Measurements from ENCODE around the gene KLHL33. TPM values are rescaled to one million over a fixed set of nuclear protein-coding genes. Genes with fewer than 3 reads are reported as not detected.
A peak's percentile ranks its signal among the peaks of the same experiment; 100 is the strongest.

The KLHL33 gene
- total RNA-seq, 4 donors from 2014 or later: 0.27 to 2.0 (median 0.36) TPM

DNA sequence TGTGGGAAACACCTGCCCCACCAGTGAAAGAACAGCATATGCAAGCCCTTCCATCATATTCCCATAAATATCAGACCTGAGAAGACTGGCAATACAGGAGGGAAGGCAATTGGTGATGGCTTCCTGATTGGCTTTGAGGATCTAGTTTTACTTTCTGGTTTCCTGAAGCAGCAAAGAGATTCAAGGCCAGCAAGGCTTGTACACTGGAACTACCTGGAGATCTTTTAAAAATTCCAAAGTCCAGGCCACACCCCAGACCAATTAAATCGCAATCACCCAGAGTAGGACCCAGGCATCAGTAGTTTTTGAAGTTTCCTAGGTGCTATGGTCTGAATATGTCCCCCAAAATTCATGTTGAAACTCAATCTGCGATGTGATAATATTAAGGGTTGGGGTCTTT, 19.7 kb downstream of the KLHL33 start:
- 94 to 95% methylated on average over 2 of the region's 2 CpGs for WGBS, 2 donors
- H3K4me1 ChIP-seq: peaks cover 5 to 11% of the 10 kb centered on the region in 2 donors
- H3K36me3 ChIP-seq: no peaks in the 10 kb centered on the region
- no peaks in the 10 kb centered on the region for H3K9me3 ChIP-seq
- no peaks in the 10 kb centered on the region for H3K27me3 ChIP-seq
- no peak for DNase-seq
- intact Hi-C loops (cut with DNase I): loop anchor here (10.0 kb wide), 1 partner anchor 49 kb away; the partner anchor contains the start of genes PIP4P1 and PNP
- TF ChIP-seq, protein P1, sequence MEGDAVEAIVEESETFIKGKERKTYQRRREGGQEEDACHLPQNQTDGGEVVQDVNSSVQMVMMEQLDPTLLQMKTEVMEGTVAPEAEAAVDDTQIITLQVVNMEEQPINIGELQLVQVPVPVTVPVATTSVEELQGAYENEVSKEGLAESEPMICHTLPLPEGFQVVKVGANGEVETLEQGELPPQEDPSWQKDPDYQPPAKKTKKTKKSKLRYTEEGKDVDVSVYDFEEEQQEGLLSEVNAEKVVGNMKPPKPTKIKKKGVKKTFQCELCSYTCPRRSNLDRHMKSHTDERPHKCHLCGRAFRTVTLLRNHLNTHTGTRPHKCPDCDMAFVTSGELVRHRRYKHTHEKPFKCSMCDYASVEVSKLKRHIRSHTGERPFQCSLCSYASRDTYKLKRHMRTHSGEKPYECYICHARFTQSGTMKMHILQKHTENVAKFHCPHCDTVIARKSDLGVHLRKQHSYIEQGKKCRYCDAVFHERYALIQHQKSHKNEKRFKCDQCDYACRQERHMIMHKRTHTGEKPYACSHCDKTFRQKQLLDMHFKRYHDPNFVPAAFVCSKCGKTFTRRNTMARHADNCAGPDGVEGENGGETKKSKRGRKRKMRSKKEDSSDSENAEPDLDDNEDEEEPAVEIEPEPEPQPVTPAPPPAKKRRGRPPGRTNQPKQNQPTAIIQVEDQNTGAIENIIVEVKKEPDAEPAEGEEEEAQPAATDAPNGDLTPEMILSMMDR (IDR thresholded peaks at IDR 0.05): no peak
- TF ChIP-seq POLR2A (IDR thresholded peaks at IDR 0.05): no peak
- H3K27ac ChIP-seq: peak overlapping the region in 1 of 3 donors; percentile 35
- H3K4me3 ChIP-seq (replicated peaks in 1 of 3): no peak overlapping the region

GRCh38 chr14:20415782-20416206, 20.2 kb downstream of the KLHL33 start:
- peak; percentile 15 to 17 for DNase-seq
- intact Hi-C loops (cut with DNase I): loop anchor here (10.0 kb wide), 1 partner anchor 49 kb away; the partner anchor contains the start of genes PIP4P1 and PNP
- WGBS, 2 donors: 47 to 62% methylated on average over 3 of the region's 3 CpGs
- no peaks in the 10 kb centered on the region for H3K36me3 ChIP-seq
- H3K27ac ChIP-seq: peak overlapping the region in 1 of 3 donors; percentile 35
- peaks cover 5 to 11% of the 10 kb centered on the region in 2 donors for H3K4me1 ChIP-seq
- no peaks in the 10 kb centered on the region for H3K9me3 ChIP-seq
- H3K27me3 ChIP-seq: no peaks in the 10 kb centered on the region
- TF ChIP-seq, protein P1 (IDR thresholded peaks at IDR 0.05): peak in 5 of 6 experiments; percentile 49 to 61 (median 57)
- no peak for TF ChIP-seq POLR2A (IDR thresholded peaks at IDR 0.05)
- no peak overlapping the region for H3K4me3 ChIP-seq (replicated peaks in 1 of 3)

GRCh38 chr14:20413744-20414082, 22.3 kb downstream of the KLHL33 start:
- WGBS, 2 donors: 1 to 4% methylated on average over 9 of the region's 9 CpGs
- DNase-seq: peak; percentile 12 to 13
- TF ChIP-seq POLR2A (IDR thresholded peaks at IDR 0.05): no peak
- TF ChIP-seq, protein P1 (IDR thresholded peaks at IDR 0.05): no peak
- peak overlapping the region; percentile 1 to 76 (median 57) for H3K4me3 ChIP-seq (replicated peaks in 1 of 3)
- no peaks in the 10 kb centered on the region for H3K9me3 ChIP-seq
- peak overlapping the region; percentile 93 to 98 (median 94) for H3K27ac ChIP-seq
- intact Hi-C loops (cut with DNase I): loop anchor here (5.0 to 10.0 kb wide), 2 partner anchors 51 to 194 kb away; partner anchors contain the start of genes PIP4P1 and PNP
- H3K27me3 ChIP-seq: no peaks in the 10 kb centered on the region
- no peaks in the 10 kb centered on the region for H3K36me3 ChIP-seq
- peaks cover 5 to 11% of the 10 kb centered on the region in 2 donors for H3K4me1 ChIP-seq

- intact Hi-C loops (cut with DNase I): loop anchor here (5.0 to 10.0 kb wide), 2 partner anchors 52 to 194 kb away; partner anchors contain the start of genes PIP4P1 and PNP
- DNase-seq: peak; percentile 94 to 95
- H3K36me3 ChIP-seq: peaks cover 2% of the 10 kb centered on the region in 2 donors
- no peaks in the 10 kb centered on the region for H3K9me3 ChIP-seq
- peak within 1 kb of the TSS; percentile 59 to 89 (median 76) for H3K4me3 ChIP-seq (replicated peaks in 1 of 3)
- no peaks in the 10 kb centered on the region for H3K27me3 ChIP-seq
- peak within 1 kb of the TSS; percentile 93 to 98 (median 94) for H3K27ac ChIP-seq
- TF ChIP-seq, protein P1 (IDR thresholded peaks at IDR 0.05): peak in 2 of 6 experiments; percentile 23 to 24
- TF ChIP-seq POLR2A (IDR thresholded peaks at IDR 0.05): peak; percentile 17 to 93
- 0 to 1% methylated on average over 39 to 43 of the region's 43 CpGs for WGBS, 2 donors
- peaks cover 5 to 11% of the 10 kb centered on the region in 2 donors for H3K4me1 ChIP-seq
Measured at GRCh38 chr14:20412876-20413743, 22.9 kb downstream of the KLHL33 start, which contains the start of gene TEP1. Gene TEP1, minus strand, starts transcription at chr14:20413501. Its CDS starts 5,062 bp downstream, at chr14:20408439.
